SK-N-MC (cell line): ENCODE results near the gene CSTPP1.

Experiments used
- EZH2 ChIP-seq: fragments of 200-600 bp; sonication (generic); IDR thresholded peaks from one replicate; pipeline ENCODE4 v1.6.1; 2017; ENCODE audit warnings: antibody characterized with exemption
- FOXP2 ChIP-seq: optimal IDR thresholded peaks from 2 replicates; pipeline ENCODE3; 2011; ENCODE audit warnings: mild to moderate bottlenecking, moderate library complexity; ENCODE audit not compliant: insufficient read depth; ENCODE audit errors: extremely low read length, control extremely low read depth
- POLR2AphosphoS5 ChIP-seq: IDR thresholded peaks from 2 replicates; pipeline ENCODE4 v1.6.1; 2012; ENCODE audit warnings: mild to moderate bottlenecking, low read depth, low read length, borderline replicate concordance

- TF ChIP-seq EZH2, result no peak
- no peak for TF ChIP-seq POLR2AphosphoS5
- TF ChIP-seq FOXP2, result no peak
Measured at GRCh38 chr11:47109727-47110246, 173.2 kb downstream of the CSTPP1 start.
